HUES64 (cell line): ENCODE results near the gene GAB2. TPM values are rescaled to one million over a fixed set of nuclear protein-coding genes. Genes with fewer than 3 reads are reported as not detected.
"Not testable (repeated sequence)": the region's sequence is repeated elsewhere in the genome, so short reads cannot be mapped to it uniquely, and the experiment has no call there.

Experiments used
- H3K27ac ChIP-seq: 2 replicates; pipeline ENCODE4 v1.7.0; 2013; ENCODE audit warnings: low read depth, low read length, inconsistent platforms
- H3K27me3 ChIP-seq: 2 replicates; pipeline ENCODE4 v1.6.1; 2013; ENCODE audit warnings: mild to moderate bottlenecking, low read length; ENCODE audit not compliant: insufficient read depth
- H3K36me3 ChIP-seq: 2 replicates; pipeline ENCODE4 v1.6.1; 2013; ENCODE audit warnings: mild to moderate bottlenecking, low read length; ENCODE audit not compliant: insufficient read depth
- H3K4me1 ChIP-seq: 2 replicates; pipeline ENCODE4 v1.6.1; 2013; ENCODE audit warnings: mild to moderate bottlenecking, low read length, moderate library complexity; ENCODE audit not compliant: insufficient read depth
- H3K4me3 ChIP-seq: 2 replicates; pipeline ENCODE4 v1.5.1; 2013; ENCODE audit warnings: mild to moderate bottlenecking, low read length, moderate library complexity
- H3K9ac ChIP-seq: 2 replicates; pipeline ENCODE4 v1.6.1; 2013; ENCODE audit warnings: mild to moderate bottlenecking, low read depth, low read length
- H3K9me3 ChIP-seq: 2 replicates; pipeline ENCODE4 v1.6.1; 2013; ENCODE audit warnings: low read depth, low read length; ENCODE audit not compliant: insufficient read depth
- WGBS: fragments of 150-250, 120-280 bp; methylation state at CpG from one replicate; pipeline ENCODE4 v1.1.7; 2013; ENCODE audit warnings: missing lambda C conversion rate; 5-methylcytosine and 5-hydroxymethylcytosine counted together
- polyA plus RNA-seq, 2 experiments: library from polyadenylated mRNA; stranded (reverse); fragments of 50-300 nt; gene quantifications; one replicate each; pipeline ENCODE4 v1.2.3, GENCODE V29; 2013

GAB2 gene, protein sequence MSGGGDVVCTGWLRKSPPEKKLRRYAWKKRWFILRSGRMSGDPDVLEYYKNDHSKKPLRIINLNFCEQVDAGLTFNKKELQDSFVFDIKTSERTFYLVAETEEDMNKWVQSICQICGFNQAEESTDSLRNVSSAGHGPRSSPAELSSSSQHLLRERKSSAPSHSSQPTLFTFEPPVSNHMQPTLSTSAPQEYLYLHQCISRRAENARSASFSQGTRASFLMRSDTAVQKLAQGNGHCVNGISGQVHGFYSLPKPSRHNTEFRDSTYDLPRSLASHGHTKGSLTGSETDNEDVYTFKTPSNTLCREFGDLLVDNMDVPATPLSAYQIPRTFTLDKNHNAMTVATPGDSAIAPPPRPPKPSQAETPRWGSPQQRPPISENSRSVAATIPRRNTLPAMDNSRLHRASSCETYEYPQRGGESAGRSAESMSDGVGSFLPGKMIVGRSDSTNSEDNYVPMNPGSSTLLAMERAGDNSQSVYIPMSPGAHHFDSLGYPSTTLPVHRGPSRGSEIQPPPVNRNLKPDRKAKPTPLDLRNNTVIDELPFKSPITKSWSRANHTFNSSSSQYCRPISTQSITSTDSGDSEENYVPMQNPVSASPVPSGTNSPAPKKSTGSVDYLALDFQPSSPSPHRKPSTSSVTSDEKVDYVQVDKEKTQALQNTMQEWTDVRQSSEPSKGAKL
- 5.0 TPM for polyA plus RNA-seq (2013, experiment 1 of 2)
- 6.5 TPM for polyA plus RNA-seq (2013, experiment 2 of 2)

DNA sequence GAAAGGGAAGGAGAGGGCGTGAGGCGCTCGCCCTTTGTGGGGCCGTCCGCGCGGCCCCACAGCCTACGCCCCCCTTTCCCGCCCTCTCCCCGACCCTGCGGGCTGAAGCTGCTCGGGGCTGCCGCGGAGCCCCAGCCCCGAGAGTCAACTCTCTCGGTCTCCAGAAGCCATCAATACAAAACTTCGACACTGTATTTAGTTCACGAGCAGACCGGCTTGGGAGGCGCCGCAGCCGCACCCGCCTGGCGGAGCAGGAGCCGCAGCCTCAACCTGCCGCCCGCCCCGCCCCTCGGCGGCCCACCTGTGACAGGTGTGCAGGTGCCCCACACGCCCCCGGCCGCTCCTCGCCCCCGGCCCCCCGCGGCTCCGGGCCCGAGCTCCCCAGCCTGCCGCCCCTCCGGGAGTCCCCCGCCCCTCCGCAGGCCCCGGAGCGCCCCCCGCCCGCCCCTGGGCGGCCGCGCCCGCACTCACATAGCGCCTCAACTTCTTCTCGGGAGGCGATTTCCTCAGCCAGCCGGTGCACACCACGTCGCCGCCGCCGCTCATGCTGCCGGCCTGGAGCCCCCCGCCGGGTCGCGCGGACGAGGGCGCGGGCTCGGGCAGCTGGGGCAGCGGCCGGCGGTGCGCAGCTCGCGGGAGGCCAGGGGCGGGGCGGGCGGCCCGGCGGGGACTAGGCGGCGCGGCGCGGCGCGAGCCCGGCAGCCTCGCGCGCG lies at the start of gene GAB2:
Gene GAB2 (minus strand): TSS at position 646 of the 713 bp plus-strand sequence. CDS start 100 bp downstream, at position 546.
- Histone ChIP-seq H3K27me3 (peaks cover 16% of the 10 kb centered on the region), H3K9me3 (no peaks in the 10 kb centered on the region), H3K4me1 (peaks cover 15% of the 10 kb centered on the region), H3K27ac (peak within 1 kb of the TSS; percentile 76), H3K36me3 (no peaks in the 10 kb centered on the region), H3K4me3 (peak within 1 kb of the TSS; percentile 72), H3K9ac (peak within 1 kb of the TSS; percentile 85)
- under 1% methylated on average over 92 of the region's 93 CpGs for WGBS

DNA sequence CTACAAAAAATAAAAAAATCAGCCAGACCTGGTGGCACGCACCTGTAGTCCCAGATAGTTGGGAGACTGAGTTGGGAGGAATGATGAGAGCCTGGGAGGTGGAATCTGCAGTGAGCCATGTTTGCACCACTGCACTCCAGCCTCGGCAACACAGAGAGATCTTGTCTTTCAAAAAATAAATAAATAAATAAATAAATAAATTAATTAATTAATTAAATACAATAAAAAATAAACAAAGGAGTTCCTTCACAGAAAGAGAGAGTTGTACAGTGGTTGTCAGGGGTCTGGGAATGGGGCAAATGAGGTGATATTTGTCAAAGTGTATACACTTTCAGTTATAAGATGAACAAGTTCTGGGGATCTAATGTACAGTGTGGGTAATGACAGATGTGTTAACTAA lies 49.8 kb upstream of the GAB2 start:
- 91% methylated on average over 1 of the region's 2 CpGs for WGBS
- no peak overlapping the region for H3K9ac ChIP-seq
- peaks cover 44% of the 10 kb centered on the region for H3K36me3 ChIP-seq
- no peaks in the 10 kb centered on the region for H3K27me3 ChIP-seq
- no peaks in the 10 kb centered on the region for H3K9me3 ChIP-seq
- H3K4me1 ChIP-seq = peaks cover 4% of the 10 kb centered on the region; the same call in 1 of the 2 replicates
- no peak overlapping the region for H3K27ac ChIP-seq
- H3K4me3 ChIP-seq = no peak overlapping the region

GRCh38 chr11:78465169-78465942 lies 47.7 kb upstream of the GAB2 start:
- H3K4me3 ChIP-seq = no peak overlapping the region
- H3K4me1 ChIP-seq = no peaks in the 10 kb centered on the region
- H3K27me3 ChIP-seq = no peaks in the 10 kb centered on the region
- no peaks in the 10 kb centered on the region for H3K9me3 ChIP-seq
- H3K36me3 ChIP-seq = peaks cover 57% of the 10 kb centered on the region
- H3K27ac ChIP-seq = no peak overlapping the region
- H3K9ac ChIP-seq = no peak overlapping the region
- 96% methylated on average over 19 of the region's 19 CpGs for WGBS

DNA sequence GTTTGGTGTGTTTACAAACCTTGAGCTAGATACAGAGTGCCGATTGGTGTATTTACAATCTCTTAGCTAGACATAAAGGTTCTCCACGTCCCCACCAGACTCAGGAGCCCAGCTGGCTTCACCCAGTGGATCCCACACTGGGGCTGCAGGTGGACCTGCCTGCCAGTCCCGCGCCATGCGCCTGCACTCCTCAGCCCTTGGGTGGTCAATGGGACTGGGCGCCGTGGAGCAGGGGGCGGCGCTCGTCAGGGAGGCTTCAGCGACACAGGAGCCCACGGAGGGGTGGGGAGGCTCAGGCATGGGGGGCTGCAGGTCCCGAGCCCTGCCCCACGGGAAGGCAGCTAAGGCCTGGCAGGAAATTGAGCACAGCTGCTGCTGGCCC lies 47.2 kb upstream of the GAB2 start:
- H3K36me3 ChIP-seq = peaks cover 63% of the 10 kb centered on the region
- H3K4me3 ChIP-seq, H3K27me3 ChIP-seq, H3K27ac ChIP-seq, H3K9ac ChIP-seq, H3K9me3 ChIP-seq, H3K4me1 ChIP-seq: not testable (repeated sequence)
- 97% methylated on average over 14 of the region's 14 CpGs for WGBS

- H3K36me3 ChIP-seq = peaks cover 74% of the 10 kb centered on the region
- H3K27me3 ChIP-seq = no peaks in the 10 kb centered on the region
- no peak overlapping the region for H3K9ac ChIP-seq
- no peak overlapping the region for H3K4me3 ChIP-seq
- no peaks in the 10 kb centered on the region for H3K4me1 ChIP-seq
- 92% methylated on average over 1 of the region's 1 CpG for WGBS
- H3K9me3 ChIP-seq = no peaks in the 10 kb centered on the region
- no peak overlapping the region for H3K27ac ChIP-seq
Measured at GRCh38 chr11:78460471-78460870, 42.9 kb upstream of the GAB2 start.

- no peak overlapping the region for H3K4me3 ChIP-seq
- H3K27ac ChIP-seq = no peak overlapping the region
- peaks cover 71% of the 10 kb centered on the region for H3K36me3 ChIP-seq
- no peak overlapping the region for H3K9ac ChIP-seq
- WGBS = 94% methylated on average over 4 of the region's 4 CpGs
- H3K4me1 ChIP-seq = no peaks in the 10 kb centered on the region
- no peaks in the 10 kb centered on the region for H3K9me3 ChIP-seq
- H3K27me3 ChIP-seq = no peaks in the 10 kb centered on the region
Measured at GRCh38 chr11:78459738-78460137, 42.1 kb upstream of the GAB2 start.

DNA sequence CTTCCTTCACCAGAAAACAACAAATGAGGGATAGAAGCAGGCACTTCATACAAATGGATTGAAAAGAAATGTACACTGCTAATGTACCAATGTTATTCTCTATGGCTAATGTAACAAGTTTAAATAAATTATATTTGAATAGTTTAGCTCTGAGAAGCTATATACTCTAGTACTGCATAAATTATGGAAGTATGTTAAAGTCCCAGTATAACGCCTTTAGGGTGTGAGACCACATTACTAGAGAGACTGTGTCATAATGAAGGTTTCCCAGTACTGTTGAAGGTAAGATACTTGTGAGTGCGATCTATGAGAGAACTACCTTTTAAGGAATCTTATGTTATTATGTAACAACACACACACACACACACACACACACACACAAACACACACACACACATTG lies 39.8 kb upstream of the GAB2 start:
- no peak overlapping the region for H3K4me3 ChIP-seq
- no peaks in the 10 kb centered on the region for H3K4me1 ChIP-seq
- 92% methylated on average over 1 of the region's 2 CpGs for WGBS
- no peaks in the 10 kb centered on the region for H3K9me3 ChIP-seq
- no peaks in the 10 kb centered on the region for H3K27me3 ChIP-seq
- peaks cover 56% of the 10 kb centered on the region for H3K36me3 ChIP-seq
- no peak overlapping the region for H3K27ac ChIP-seq
- H3K9ac ChIP-seq = no peak overlapping the region

DNA sequence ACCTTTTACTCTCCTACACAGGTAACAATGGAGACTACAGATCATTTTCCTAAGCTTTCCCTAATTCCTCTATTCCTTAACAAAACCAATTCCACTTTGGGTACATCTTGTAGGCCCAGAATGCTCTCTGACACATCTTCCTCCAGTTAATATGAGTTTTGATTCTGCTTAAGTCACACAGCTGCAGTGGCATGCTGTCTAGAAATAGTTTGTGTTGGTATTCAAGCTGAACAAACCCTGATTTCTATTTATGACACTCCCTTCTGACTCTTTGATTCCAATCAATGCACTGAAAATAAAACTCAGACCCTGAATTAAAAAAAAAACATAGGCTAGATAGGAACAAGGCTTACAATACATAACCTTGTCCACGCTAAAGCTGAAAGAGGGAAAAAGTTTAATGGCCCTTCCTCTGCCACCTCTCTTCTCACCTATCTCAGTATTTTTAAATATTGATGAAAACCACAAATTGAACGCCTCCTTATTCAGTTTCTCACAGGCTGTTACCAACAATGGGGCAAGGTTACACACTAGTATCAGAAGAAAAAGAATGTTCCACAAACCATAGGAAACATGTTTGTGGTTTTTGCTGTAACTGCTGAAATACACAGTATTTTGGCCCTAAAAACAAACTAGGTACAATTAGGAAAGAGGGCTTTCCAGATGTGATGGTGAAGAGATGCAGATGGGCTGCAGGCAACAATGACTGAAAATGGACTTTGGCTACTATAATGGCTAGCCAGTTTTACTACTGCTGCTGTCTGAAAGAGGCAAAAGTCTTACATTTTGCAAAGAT lies 35.7 kb upstream of the GAB2 start:
- Histone ChIP-seq H3K4me3 (no peak overlapping the region), H3K27ac (no peak overlapping the region), H3K36me3 (peaks cover 26% of the 10 kb centered on the region), H3K27me3 (no peaks in the 10 kb centered on the region), H3K4me1 (no peaks in the 10 kb centered on the region), H3K9ac (no peak overlapping the region), H3K9me3 (no peaks in the 10 kb centered on the region)
- 89% methylated on average over 2 of the region's 2 CpGs for WGBS

GRCh38 chr11:78451371-78452150 lies 33.9 kb upstream of the GAB2 start:
- Histone ChIP-seq H3K4me1 (no peaks in the 10 kb centered on the region), H3K9me3 (no peaks in the 10 kb centered on the region), H3K27ac (no peak overlapping the region), H3K9ac (no peak overlapping the region), H3K27me3 (no peaks in the 10 kb centered on the region), H3K4me3 (no peak overlapping the region), H3K36me3 (peaks cover 9% of the 10 kb centered on the region; the same call in 1 of the 2 replicates)
- 94% methylated on average over 5 of the region's 5 CpGs for WGBS
